ENCODE data around the gene COL4A5.

DNA sequence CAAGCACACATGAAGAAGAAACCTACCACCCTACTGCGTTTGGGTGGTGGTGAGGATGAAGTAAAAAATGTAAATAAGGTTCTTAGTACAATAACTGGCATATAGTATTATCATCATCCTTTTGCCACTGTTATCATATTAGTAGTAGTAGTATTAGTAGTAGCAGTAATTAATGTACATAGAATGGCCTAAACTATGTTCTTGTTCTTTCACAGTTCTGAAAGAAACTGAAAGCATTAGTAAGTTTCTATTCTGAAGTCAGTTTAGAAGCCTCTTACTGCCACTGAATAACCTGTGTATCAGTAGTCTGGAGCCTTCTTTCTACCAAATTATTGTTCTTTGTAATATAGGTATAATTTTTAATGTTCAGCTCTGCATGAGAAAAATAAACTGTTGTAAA lies 22.4 kb upstream of the COL4A5 start:
- TF ChIP-seq JUN (IDR thresholded peaks at IDR 0.05; ENCODE audit: borderline replicate concordance, insufficient read depth, insufficient read length, low read depth), result no peak
- TF ChIP-seq, protein P1, sequence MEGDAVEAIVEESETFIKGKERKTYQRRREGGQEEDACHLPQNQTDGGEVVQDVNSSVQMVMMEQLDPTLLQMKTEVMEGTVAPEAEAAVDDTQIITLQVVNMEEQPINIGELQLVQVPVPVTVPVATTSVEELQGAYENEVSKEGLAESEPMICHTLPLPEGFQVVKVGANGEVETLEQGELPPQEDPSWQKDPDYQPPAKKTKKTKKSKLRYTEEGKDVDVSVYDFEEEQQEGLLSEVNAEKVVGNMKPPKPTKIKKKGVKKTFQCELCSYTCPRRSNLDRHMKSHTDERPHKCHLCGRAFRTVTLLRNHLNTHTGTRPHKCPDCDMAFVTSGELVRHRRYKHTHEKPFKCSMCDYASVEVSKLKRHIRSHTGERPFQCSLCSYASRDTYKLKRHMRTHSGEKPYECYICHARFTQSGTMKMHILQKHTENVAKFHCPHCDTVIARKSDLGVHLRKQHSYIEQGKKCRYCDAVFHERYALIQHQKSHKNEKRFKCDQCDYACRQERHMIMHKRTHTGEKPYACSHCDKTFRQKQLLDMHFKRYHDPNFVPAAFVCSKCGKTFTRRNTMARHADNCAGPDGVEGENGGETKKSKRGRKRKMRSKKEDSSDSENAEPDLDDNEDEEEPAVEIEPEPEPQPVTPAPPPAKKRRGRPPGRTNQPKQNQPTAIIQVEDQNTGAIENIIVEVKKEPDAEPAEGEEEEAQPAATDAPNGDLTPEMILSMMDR (IDR thresholded peaks at IDR 0.05; ENCODE audit: extremely low read depth in 1 of 2, insufficient read depth in 1 of 2, low read depth in 1 of 2, low read length in 2 of 2), result no peak
- TF ChIP-seq POLR2A (IDR thresholded peaks at IDR 0.05; ENCODE audit: low read depth, low read length), result no peak
- no peak for TF ChIP-seq EZH2 (IDR thresholded peaks at IDR 0.05; ENCODE audit: borderline replicate concordance, low read depth, low read length, severe bottlenecking)
- no peak for TF ChIP-seq POLR2AphosphoS5 (IDR thresholded peaks at IDR 0.05; ENCODE audit: insufficient read depth, low read depth, low read length)
- TF ChIP-seq MAX (IDR thresholded peaks at IDR 0.05; ENCODE audit: insufficient read depth, insufficient read length), result no peak
- TF ChIP-seq FOS (IDR thresholded peaks at IDR 0.05; ENCODE audit: borderline replicate concordance, insufficient read depth, low read length), result no peak
- no peak for TF ChIP-seq MYC (IDR thresholded peaks at IDR 0.05; ENCODE audit: low read depth, low read length)
- TF ChIP-seq GATA2 (IDR thresholded peaks at IDR 0.05; ENCODE audit: insufficient read depth, insufficient read length, low read depth, low read length), result no peak
